ENCODE data around the gene DNHD1. TPM values are rescaled to one million over a fixed set of nuclear protein-coding genes. Genes with fewer than 3 reads are reported as not detected.

The DNHD1 gene
- total and polyA plus RNA-seq, 2 of the 8 experiments (the other 6 are each of a cell fraction or from before 2014, with no cell fraction given), result 5.0 to 6.8 TPM

DNA sequence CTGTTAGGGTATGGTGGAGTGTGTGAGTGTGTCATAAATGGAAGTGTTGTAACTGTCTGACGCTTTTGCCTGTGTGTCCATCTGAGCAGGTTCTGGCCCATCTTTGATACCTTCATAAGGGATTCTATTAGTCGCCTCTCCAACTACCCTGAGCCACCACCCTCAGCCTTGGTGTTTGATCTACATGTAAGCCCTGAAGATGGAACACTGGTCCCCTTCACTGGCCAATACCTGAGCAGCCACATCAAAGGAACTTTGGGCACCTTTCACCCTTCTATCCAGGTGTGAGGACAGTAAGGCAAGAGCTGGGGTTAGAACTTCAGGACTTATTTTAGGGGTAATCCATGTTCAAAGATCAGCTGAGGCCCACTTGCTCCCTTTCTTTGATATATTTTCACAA lies 51.0 kb downstream of the DNHD1 start:
- H3K9ac ChIP-seq (replicated peaks in 1 of 4; ENCODE audit: extremely low read depth in 1 of 4, low read depth in 3 of 4, low read length in 3 of 4), result no peak overlapping the region
- H3K23me2 ChIP-seq (ENCODE audit: low read depth, low read length), result no peaks in the 10 kb centered on the region
- no peak overlapping the region for H2AK5ac ChIP-seq (ENCODE audit: low read depth, low read length)
- no peak overlapping the region for H3K4me3 ChIP-seq (ENCODE audit: extremely low read depth in 1 of 4, insufficient read depth in 2 of 4, low read depth in 3 of 4, low read length in 4 of 4)
- H3K4me2 ChIP-seq (ENCODE audit: insufficient read depth in 1 of 2, low read depth in 2 of 2, low read length in 2 of 2), result no peak overlapping the region
- H3K14ac ChIP-seq (ENCODE audit: insufficient read length), result no peak overlapping the region
- H2BK15ac ChIP-seq (ENCODE audit: low read length), result no peak overlapping the region
- POLR2A ChIA-PET (ENCODE audit: partially characterized antibody), result no interaction called here
- H3K79me2 ChIP-seq (ENCODE audit: control insufficient read depth in 1 of 2, insufficient read depth in 2 of 2, low read length in 2 of 2), result no peaks in the 10 kb centered on the region
- no peak overlapping the region for H2AFZ ChIP-seq (ENCODE audit: low read length)
- no peaks in the 10 kb centered on the region for H3K79me1 ChIP-seq (ENCODE audit: low read depth, low read length)
- TF ChIP-seq, protein P1, sequence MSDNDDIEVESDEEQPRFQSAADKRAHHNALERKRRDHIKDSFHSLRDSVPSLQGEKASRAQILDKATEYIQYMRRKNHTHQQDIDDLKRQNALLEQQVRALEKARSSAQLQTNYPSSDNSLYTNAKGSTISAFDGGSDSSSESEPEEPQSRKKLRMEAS (IDR thresholded peaks at IDR 0.05), result no peak
- WGBS, 2 experiments (ENCODE audit: extremely low coverage in 1 of 2, insufficient coverage in 1 of 2, insufficient read length in 1 of 2, insufficient replicate concordance in 2 of 2, low coverage in 1 of 2, low lambda C conversion rate in 2 of 2, missing lambda C conversion rate in 1 of 2), result 87% methylated on average over 2 of the region's 2 CpGs; no CpG with 5 or more reads in 1 of the 2 experiments
- H3K36me3 ChIP-seq (ENCODE audit: control insufficient read depth in 2 of 4, insufficient read depth in 4 of 4, low read length in 3 of 4), result no peaks in the 10 kb centered on the region
- no peak overlapping the region for H4K5ac ChIP-seq (ENCODE audit: insufficient read length, low read depth, low read length)
- H2BK20ac ChIP-seq (ENCODE audit: low read length), result no peak overlapping the region
- DNase-seq (ENCODE audit: low read depth in 1 of 2, low spot score in 2 of 2) (no peak), FAIRE-seq (no peak)
- H3K4ac ChIP-seq (replicated peaks; ENCODE audit: insufficient read length, low read depth, low read length), result no peak overlapping the region
- H4K8ac ChIP-seq (ENCODE audit: extremely low read depth, insufficient read depth, low read length), result no peak overlapping the region
- no peak overlapping the region for H2BK12ac ChIP-seq (ENCODE audit: low read depth, low read length)
- H3K27ac ChIP-seq (ENCODE audit: low read depth, low read length), result no peak overlapping the region
- no peak overlapping the region for H2BK5ac ChIP-seq (ENCODE audit: low read depth, low read length)
- H4K20me1 ChIP-seq (replicated peaks in 1 of 2; ENCODE audit: control insufficient read depth in 1 of 2, insufficient read depth in 2 of 2, low read length in 2 of 2), result no peaks in the 10 kb centered on the region
- CTCF ChIA-PET (ENCODE audit: partially characterized antibody), result interaction anchor here (0.9 to 10.2 kb wide), 4 partner anchors 10 to 49 kb away, joined by 3 to 64 read pairs (median 6); no protein-coding TSS in a partner anchor
- no peak overlapping the region for H3K18ac ChIP-seq (ENCODE audit: extremely low read depth, low read length)
- H3K4me1 ChIP-seq (replicated peaks in 1 of 4; ENCODE audit: control insufficient read depth in 3 of 4, insufficient read depth in 4 of 4, low read length in 3 of 4), result no peaks in the 10 kb centered on the region
- H3K56ac ChIP-seq (replicated peaks; ENCODE audit: insufficient read length, low read depth, low read length), result no peak overlapping the region
- H3K27me3 ChIP-seq (replicated peaks in 1 of 4; ENCODE audit: control insufficient read depth in 3 of 4, extremely low read depth in 1 of 4, insufficient read depth in 3 of 4, low read length in 3 of 4), result no peaks in the 10 kb centered on the region
- H4K91ac ChIP-seq (replicated peaks; ENCODE audit: insufficient read length, low read length), result no peak overlapping the region
- no peak overlapping the region for H3K23ac ChIP-seq (ENCODE audit: insufficient read length)
- H3K9me3 ChIP-seq (ENCODE audit: insufficient read depth in 2 of 2, low read depth in 1 of 2, low read length in 1 of 2), result no peaks in the 10 kb centered on the region
- H2BK120ac ChIP-seq (replicated peaks; ENCODE audit: low read depth, low read length), result no peak overlapping the region

Data from H1 (cell line).